GM18909 (cell line): ENCODE measurements around the gene SEMA5A.

ENCODE experiments used
- ATAC-seq: cut with Tn5 transposase; IDR thresholded peaks from one replicate; pipeline ENCODE4 v1.9.1; 2021; ENCODE audit warnings: mild to moderate bottlenecking; ENCODE audit not compliant: unreplicated experiment, poor library complexity

SEMA5A gene

GRCh38 chr5:9245071-9245470 is 300.8 kb downstream of the SEMA5A start:
- ATAC-seq = no peak

- no peak for ATAC-seq
Measured at GRCh38 chr5:9244417-9244816, 301.5 kb downstream of the SEMA5A start.

DNA sequence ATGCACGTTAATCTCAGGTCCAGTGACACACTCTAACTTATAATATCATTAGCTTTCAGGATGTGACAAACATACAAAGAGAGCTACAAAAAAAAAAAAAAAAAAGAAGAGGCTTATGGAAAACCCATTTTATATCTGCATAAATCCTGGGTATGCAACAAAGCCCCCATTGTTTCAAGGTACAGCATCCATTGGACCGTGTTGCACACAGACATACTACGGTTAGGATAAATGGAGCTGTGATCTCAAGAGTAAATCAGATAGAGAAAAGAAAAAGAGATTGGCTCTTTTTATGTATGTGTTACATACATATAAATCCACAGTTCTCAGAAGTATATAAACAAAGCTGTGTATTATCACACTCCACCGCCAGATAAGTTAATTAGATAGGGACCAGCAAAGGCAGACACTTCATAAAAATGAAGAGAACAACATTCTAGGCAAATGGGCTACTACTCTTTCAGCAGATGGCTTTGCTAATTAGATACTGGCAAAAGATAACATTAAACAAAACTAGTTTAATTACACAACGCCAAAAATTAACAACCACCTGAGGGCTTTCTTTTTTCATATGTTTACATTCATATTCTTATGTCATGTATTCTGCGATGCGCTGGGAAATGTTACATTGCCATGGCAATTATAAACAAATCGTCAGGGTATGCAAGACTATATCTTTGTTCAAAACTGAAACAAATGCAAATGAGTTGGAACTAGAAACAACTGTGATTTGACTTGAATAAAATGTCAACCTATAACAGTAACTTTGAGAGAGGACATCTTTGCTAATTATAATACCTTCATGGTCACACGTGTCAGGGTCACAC is 304.2 kb downstream of the SEMA5A start:
- ATAC-seq = no peak

- ATAC-seq = no peak
Measured at GRCh38 chr5:9240431-9240830, 305.4 kb downstream of the SEMA5A start.

GRCh38 chr5:9239626-9240025 is 306.2 kb downstream of the SEMA5A start:
- no peak for ATAC-seq

DNA sequence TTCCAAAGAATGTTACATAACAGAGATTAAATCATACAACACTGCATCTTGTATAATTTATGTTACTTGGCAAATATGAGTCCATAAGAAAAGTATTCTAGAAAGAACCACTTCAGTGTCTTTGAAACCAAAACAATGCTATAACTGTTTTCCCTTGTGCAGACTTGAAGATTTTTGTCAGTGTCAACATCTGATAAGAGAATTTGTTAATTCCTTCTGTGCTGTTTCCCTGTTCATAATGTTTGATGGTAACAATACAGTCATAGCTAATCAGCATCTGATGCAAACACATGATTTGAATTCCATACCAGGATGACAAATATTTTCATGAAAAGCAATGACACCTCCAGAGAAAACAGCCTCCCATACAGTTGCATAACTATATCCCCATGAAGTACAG is 306.8 kb downstream of the SEMA5A start:
- no peak for ATAC-seq

DNA sequence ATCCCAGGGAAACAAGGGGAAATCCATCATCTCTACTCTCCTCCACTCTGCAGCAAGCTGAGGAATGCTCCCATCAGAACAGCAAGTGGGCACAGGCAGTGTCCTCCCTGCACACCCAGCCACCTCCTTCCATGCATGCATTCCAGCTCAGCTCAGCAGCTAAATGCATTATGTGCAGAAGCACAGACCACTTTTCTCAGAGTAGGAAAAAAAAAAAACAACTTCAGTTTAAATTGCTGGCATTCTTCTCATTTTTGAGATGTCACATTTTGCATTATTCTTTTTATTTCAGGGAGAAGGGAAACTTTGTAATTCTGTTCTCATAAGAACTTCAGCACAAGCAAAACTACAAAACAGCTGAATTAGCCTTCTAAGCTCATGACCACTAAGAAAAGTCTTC is 312.2 kb downstream of the SEMA5A start:
- no peak for ATAC-seq

DNA sequence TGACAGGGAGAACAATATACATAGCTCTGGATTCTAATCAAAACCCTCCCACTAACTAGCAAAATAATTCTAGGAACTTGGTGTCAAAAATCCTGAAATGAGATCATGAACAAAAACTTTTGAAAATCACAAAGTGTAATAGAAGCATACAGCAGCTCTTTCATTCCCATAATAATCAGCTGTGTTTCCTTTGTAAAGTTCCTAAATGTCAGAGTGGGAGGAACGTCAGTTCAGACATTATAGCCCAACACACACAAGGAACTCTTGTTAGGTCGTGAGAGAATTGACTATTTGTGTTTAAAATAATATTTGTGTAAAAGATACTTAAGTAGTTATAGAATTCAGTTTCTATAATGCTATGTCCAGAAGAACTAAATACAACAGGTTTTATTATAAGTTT is 312.8 kb downstream of the SEMA5A start:
- ATAC-seq = no peak

DNA sequence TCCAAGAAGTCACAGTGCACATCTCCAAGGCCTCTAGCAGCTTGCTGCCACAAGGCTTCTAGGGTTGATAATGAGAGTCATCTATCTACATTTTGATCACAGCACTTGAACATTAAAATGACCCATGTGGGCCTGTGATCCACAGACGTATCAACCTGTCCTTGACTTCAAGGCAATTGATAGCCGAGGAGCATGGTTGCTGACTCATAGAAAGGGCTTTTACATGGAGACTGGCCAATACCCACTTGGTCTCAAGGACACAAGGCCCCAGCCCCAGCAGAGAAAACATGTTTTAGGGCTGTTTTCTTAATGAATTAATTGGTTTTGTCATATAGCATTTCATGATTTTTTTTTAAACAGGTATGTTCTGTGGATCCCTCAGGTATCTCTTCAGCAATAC is 314.0 kb downstream of the SEMA5A start:
- ATAC-seq = no peak

- ATAC-seq = no peak
Measured at GRCh38 chr5:9230355-9230754, 315.5 kb downstream of the SEMA5A start.

DNA sequence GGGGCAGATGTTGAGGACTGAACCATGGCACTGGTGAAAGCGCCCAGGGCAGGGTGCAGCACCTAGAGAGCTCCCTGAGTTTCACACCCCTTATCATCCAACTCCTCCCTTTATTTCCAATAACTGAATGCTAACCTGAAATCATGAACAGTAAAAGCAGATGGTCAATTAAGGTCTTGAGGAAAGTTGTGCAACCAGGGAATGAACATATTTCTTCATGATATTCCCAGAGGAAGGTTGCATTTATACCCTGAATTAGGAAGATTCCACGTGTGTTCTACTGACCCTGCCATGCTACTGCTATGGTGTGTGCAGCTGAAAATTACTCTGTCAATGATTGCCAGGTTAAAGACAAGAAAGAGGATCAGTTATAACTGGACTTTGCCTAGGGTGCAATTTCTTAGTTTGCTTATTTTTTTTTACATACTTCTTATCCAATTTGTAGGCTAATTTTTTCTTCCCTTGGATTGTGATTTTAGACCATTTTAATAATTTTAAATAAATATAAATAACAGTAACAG is 319.8 kb downstream of the SEMA5A start:
- ATAC-seq = no peak

DNA sequence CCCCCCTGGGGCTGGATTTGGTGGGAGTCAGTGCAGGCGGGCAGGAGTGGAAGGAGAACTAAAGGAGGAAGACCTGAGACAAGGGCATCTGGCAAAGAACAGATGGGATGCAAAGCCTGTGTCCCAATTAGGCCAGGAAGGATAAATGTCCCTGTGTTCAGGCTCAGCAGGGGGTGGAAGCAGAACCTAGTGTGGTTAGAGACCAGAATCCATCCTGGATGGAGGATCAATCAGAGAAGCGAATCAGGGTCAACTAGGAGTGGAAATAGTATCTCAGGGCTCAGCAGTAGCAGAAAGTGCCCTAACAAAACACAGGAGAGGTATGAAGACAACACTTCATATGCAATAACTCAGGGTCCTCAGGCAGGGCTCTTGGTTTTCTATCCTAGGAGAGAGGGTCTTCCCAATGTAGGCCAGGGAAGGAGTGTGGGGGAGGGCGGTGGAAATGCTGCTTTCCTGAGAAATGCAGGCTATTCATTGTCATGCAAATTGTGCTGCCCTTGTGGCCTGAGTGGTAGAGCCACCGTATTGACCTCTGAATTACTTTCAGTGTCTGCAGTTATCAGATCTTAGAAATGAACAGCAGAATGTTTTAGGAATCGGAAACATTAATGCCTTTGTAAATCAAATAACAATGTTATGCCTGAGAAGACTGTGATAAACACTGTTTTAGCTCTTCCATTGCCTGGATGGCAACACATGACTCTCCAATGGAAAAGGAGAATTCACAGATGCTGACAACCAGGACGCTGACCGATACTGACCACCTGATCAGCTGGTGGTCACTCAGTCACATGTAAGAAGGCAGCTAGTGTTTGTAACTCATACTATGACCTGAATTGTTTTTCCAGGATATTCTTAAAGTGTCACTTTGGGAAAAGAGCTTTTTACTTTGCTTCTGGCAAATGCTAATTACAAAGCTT is 323.6 kb downstream of the SEMA5A start:
- no peak for ATAC-seq

DNA sequence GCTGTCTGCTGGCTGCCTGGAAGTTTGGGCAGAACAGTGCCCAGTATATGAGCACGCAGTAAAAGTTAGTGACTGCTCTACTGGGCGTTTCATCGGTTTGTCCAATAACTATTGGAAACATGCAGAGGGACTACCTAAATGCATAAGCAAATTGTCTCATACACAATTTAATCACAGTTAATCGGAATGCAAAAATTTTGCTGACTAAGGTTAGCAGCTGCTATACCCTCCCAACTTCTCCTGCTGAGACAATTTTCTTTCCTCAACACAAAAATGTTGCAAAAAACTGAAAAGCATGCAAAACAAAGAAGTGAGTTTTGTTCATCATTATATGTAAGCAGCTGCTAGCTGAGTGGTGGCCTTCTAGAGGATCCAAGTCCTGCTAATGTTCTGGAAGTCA is 327.5 kb downstream of the SEMA5A start:
- no peak for ATAC-seq

GRCh38 chr5:9212605-9213004 is 333.3 kb downstream of the SEMA5A start:
- ATAC-seq = no peak

DNA sequence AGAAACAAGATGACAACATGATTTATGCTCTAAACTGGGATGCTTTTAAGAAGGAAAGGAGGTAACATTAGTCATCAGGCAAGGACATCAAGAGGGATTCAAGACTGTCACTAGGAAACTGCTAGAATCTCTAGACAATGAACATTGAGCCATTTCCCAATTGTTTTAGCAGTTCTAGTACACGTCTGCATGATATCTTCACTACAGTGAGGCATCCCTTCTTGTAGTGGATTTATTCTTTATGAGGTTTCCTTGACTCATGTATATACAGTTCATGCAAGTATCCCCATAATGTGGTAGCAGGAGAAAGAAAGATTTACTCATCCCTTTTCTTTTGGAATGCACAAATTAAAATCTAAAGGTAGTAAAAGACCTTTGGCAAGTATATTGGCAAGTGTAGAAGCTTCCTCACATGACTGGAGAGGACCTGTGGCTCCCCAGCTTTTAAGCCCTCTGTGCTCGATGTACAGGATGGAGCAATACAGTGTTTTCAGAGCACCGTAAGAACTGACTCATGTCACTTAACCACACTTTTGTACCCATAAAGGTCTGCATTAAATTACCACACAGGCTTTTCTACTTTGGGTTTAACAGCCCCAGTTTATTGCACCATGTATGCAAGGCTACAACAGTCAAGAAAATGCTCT is 335.9 kb downstream of the SEMA5A start:
- ATAC-seq = no peak

- peak; percentile 78 for ATAC-seq
Measured at GRCh38 chr5:9207817-9208418, 338.0 kb downstream of the SEMA5A start.

DNA sequence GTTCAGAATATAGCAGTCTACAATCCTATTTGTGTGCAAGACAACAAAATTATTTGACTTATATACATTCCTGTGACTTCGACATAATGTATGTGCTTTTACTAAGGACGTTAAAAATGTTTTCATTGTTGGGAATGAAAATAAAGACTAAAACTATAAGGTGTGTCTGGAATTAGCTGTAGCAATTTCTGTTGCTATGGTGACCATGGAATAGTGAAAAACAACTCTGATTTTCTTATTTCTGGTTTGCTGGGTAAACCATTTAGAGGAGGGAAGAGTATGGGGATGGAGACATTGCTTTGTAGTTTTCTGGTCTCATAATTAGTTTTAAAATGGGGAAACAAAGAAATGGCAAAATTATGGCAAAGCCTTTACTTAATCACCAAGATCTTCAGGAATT is 343.2 kb downstream of the SEMA5A start:
- no peak for ATAC-seq

- ATAC-seq = no peak
Measured at GRCh38 chr5:9201761-9202160, 344.1 kb downstream of the SEMA5A start.

GRCh38 chr5:9201011-9201410 is 344.9 kb downstream of the SEMA5A start:
- ATAC-seq = no peak

DNA sequence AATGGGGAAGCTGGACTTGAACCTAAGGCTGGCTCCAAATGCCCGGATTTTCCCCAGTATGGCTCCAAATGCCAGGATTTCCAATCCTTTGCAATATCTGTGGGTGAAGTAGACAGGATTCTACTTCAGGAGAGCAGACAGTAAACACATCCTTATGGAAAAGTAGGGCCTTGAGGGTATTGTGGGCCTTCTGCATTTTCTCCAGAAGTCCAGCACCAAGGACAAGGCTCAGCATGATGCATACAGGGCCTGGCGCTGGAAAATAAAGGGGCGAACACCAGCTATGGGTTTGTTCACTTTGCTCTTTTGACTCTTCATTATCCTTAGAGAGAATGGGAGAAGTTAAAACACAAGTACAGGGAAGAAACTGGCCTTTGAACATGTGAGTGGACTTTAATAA is 347.5 kb downstream of the SEMA5A start:
- ATAC-seq = no peak
